Superior temporal gyrus (tissue), 1 donor: ENCODE results near the gene ZC3H13.
"Not testable (repeated sequence)": the region's sequence is repeated elsewhere in the genome, so short reads cannot be mapped to it uniquely, and the experiment has no call there.

ENCODE experiments used
- DNase-seq: peaks from one replicate; pipeline ENCODE4 v3.0.0-alpha.2; 2016; ENCODE audit errors: extremely low spot score

ZC3H13 gene

DNA sequence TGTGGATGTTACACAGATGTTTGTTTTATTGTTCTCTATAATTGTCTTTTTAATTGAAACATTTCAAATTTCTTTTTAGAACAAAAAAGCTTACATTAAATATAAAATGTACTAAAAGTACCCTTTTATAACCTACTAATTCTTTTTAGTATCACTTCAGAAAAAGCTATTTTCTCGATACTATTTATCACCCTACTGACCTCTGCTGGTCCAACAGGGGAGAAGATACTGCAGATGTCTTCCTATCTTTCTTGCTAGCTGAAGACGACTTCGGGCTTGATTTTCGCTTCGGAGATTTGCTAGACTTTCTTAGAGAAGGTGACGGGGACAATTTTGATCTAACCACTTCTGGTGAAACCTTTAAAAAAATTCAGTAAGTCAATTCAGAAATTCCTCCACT, 42.4 kb downstream of the ZC3H13 start:
- DNase-seq, result peak; percentile 51

DNA sequence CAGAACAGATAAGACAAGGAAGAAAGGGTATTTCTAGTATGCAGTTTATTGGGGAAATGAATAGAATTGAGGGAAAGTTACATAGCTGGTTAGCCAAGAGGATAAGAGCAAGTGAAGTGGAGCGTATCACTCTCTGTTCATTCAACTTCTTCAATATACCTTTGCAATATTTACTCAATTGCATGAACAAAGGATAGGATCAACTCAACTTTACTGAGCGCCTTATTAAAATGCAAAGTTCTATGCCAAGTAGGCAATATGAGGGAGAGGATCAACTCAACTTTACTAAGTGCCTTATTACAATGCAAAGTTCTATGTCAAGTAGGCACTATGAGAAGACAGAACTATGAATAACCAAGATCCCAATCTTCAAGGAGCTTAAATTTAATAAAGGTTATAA, 43.9 kb downstream of the ZC3H13 start:
- DNase-seq, result no peak

DNA sequence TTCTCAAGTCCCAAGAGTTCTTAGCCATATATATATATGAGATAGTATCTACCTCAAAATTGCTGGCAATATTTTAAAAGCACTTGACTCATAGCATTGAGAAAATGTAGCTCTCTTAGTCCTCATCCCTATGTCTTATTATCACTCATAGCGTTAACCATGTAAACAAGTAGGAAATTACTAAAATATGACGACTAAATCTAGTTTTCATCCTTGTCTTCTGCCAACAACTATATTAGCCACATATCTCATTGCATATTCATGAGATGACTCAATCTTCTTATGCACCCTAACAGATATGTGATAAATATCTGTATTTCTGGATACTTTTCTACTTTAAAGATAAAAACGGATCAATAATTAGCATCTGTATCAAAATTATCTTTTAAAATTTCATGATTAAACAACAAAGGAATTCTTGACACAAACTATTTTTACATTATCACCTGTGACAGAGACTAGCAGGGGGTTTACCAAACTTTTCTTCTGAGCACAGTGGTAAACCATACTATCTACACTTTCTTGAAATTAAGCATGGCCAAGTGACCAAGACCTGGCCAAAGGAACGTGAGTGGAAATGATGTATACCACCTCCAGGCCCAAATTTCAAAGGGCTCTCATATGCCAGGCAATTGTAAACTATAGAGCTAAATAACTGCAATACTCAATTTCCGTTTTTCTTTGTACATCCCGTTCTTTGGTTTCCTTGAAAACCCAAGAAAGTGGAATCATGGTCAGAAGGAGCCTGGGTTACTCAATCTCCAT, 45.7 kb downstream of the ZC3H13 start:
- no peak for DNase-seq

GRCh38 chr13:46004491-46004890, 48.1 kb downstream of the ZC3H13 start:
- no peak for DNase-seq

GRCh38 chr13:45996631-45997030, 55.9 kb downstream of the ZC3H13 start:
- no peak for DNase-seq

- no peak for DNase-seq
Observed at GRCh38 chr13:45995245-45995644, 57.3 kb downstream of the ZC3H13 start.

DNA sequence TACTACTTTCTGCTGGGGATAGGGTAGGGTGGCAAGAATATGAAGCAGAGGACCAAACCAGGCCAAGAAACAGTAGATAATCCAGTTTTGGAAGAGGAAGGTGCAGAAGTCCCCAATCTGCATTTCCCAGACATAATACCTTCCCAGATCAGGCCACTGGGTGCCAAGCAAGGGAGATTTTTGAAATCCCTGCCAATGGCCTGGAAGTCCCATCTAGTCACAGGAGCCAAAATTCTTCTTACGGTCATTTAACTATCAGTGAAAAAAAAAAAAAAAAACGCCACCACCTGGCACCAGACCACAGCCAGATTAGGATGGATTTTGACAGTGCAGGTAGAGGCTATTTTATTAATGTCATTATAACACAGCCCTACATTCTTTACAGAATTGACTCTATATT, 57.8 kb downstream of the ZC3H13 start:
- no peak for DNase-seq

DNA sequence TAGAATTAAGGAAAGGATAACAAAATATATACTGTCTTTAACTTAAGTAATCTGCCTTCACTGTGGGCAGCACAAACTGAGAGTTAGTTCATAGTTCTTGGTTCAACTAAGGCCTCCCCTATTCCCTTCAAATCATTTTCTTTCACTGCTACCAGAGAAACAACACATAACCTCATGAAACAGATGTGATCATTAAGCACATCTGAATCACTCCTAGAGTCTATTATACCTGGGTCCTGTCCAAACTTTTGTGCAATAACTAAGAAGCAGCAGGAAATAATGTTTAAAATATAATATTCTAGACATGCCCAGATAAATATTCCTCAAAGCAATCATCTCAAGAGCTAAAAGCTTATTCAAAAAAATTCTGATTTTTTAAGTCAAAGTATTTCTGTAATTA, 62.9 kb downstream of the ZC3H13 start:
- DNase-seq, result no peak

- not testable (repeated sequence) for DNase-seq
Observed at GRCh38 chr13:45981127-45981526, 71.4 kb downstream of the ZC3H13 start.

DNA sequence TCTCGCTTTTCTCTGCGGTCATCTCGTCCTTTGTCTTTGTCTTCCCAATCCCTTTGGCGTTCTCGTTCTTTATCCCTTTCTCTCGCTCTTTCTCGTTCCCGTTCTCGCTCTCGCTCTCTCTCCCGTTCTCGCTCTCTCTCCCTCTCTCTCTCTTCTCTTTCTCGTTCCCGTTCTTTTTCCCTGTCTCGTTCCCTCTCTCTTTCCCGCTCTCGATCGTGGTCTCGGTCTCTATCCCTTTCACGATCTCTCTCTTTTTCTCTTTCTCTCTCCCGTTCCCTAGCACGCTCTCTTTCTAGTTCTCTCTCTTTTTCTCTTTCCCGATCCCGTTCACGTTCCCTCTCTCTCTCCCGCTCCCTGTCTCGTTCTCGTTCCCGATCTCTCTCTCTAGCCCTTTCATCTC, 77.2 kb downstream of the ZC3H13 start:
- DNase-seq, result no peak

GRCh38 chr13:45974500-45974899, 78.0 kb downstream of the ZC3H13 start:
- DNase-seq, result no peak

GRCh38 chr13:45967589-45967988, 85.0 kb downstream of the ZC3H13 start:
- DNase-seq, result no peak

GRCh38 chr13:45966715-45967114, 85.8 kb downstream of the ZC3H13 start:
- DNase-seq, result no peak

- DNase-seq, result no peak
Observed at GRCh38 chr13:45961468-45961867, 91.1 kb downstream of the ZC3H13 start.

DNA sequence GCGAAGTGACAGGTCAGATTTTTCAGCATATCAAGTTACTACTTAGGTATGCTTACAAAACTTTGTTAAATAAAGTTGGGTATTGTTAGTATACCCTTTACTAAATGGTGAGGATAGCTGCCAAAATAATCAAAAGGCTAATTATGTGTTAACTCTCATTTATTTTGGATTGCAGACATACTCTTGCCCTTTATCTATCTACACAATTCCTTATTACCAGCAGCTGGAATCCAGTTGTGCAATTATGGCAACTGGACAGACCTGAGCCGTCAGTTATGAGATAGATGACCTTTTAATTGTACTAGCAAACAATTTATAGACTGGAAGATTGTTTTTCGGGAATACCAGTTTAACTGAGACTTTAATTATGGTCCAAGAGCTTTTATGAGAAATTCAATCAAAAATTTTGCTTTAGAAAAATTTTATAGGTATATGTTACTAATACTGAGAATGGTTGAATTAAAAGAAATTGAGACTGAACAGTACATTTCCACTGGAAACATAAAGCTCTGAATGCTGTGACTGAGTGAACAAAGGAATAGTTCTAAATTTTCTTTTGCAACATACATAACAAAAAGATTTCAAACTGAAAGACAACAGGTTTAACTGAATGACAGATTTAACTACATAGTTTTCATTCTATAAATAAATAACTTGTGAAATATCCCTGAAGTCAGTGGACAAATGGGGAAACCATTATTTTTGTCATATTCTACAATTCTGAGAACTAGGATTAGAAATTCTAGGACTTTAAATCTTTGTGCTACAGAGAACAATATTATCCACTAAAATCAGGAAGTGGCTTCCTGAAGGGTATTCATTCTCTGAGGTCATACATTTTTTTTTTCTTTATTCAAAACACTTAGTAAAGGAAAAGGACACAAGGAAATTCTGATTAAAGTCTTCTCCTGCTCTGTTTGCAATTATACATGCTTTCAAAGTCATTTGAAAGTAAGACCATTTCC, 97.4 kb downstream of the ZC3H13 start:
- no peak for DNase-seq

DNA sequence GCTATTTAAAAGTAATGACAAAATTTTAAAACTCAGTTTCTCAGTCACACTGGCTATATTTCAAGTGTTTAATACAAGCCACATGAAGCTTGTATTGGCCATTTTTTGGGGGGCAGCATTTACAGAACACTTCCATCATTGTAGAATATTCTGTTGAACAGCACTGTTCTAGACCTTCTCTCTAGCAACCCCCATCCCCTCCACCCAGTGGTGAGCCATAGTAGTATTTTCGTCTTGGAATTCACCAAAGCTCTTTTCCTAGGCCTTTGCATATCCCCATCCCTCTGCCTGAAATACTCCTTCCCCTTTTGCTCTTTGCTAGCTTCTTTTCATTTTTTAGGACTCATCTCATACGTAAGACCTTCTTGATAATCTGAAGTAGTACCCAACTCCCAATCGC, 99.5 kb downstream of the ZC3H13 start:
- no peak for DNase-seq

- DNase-seq, result no peak
Observed at GRCh38 chr13:45951724-45952123, 100.8 kb downstream of the ZC3H13 start.

DNA sequence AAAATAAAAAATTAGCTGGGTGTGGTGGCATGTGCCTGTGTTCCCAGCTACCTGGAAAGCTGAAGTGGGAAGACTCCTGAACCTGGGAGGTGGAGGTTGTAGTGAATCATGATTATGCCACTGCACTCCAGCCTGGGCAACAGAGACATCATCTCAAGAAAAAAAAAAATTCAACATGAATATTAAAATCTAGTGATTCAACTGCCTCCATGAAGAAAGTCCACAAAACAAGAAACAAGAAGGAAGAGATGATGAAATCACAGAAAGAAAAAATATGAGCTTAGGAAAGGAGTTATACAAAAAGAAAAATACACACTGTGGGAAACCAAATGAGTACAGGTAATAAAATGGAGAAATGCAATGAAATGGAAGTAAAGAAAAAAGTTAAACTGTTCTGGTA, 101.4 kb downstream of the ZC3H13 start:
- DNase-seq, result no peak

DNA sequence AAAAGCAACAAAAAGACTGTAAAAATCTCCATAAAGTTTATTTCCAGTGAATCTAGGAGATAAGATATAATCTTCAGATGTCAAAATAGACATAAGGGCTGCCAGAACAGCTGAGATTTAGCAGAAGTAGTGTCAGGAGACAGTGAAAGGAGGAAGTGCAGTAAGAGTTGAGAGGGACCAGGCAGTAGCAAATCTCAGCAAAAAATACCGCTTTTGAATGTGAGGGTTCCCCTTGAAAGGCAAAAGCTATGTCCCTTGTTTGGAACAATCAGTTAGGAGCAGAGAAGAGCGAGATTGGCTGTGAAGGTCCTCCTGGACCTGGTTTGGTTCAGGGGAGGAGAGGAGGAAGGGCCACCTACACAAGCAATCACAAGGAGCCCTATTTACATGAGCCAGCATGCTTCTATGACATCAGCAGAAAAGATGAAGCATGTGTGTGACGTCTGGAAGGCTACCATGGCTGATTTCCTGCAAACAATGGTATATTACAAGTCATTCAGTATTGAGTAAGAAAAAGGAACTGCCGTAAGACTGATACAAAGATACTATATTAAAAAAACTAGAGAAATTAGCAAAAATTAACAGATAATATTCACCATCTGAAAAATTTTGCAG, 102.1 kb downstream of the ZC3H13 start:
- DNase-seq, result peak; percentile 17

GRCh38 chr13:45949161-45949560, 103.4 kb downstream of the ZC3H13 start:
- DNase-seq, result no peak

GRCh38 chr13:45943965-45944364, 108.6 kb downstream of the ZC3H13 start:
- no peak for DNase-seq

- no peak for DNase-seq
Observed at GRCh38 chr13:45943120-45943519, 109.4 kb downstream of the ZC3H13 start.
